ENCODE data around the gene GPR132.

Gene GPR132

DNA sequence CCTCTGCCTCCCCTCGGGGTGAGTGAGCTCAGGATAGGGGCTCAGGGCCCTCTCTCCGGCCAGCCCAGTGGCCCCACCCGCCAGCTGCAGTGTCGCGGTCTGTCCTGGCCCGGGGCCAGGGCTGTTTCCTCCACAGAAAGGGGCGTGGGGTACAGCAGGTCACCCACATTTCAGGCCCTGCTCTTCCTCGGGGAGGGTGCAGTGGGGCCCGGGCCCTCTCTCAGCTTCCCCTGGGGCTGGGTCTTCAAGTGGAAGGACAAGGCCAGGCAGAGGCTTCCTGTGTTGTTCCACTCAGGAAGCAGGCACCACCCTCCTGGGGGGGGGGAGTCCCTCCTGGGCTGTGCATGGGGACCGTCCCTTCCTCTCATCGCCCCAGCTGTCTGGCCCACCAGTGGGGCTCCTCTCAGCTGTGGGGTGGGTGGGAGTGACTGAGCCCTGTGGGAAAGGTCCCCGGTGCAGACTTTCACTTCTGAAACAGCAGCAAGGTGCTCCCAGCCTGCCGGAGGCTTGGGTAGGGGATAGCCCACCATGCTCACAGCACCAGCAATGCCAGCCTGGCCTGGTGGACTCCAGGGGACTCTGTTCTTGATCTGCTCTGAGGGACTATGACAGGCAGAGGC lies 3.7 kb downstream of the GPR132 start:
- DNase-seq (ENCODE audit: low read depth in 2 of 2), result peak in 1 of 2 donors; percentile 56

DNA sequence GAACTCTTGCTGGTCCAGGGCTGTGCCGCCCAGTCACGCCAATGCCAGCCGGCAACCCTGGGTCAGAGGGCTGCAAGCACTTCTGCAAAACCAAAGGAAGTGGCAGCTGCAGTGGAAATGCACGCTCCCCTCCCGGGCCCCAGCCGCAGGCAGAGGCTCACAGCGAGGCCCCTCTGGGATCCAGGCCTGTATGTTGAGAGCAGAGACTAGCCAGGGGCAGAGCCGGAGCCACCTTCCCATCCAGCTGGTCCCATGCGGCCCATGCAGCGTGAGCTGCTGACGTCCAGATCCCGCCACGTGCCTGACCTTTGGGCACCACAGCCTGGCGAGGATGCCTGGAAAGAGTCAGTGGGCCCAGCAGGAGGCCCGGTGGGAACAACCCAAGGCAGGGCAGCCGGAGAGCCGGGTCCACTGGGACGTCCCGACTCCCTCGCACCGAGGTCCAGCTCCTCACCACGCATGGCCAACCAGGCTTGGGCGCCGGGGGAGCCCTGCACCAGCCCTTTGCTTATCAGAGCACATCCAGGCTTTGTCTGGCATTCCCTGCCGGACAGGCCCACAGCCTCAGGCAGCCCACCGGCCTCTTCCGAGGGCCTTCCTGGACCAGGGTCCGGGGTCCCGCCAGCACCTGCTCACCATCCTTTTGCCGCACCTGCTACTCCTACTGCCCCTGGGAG lies 4.3 kb downstream of the GPR132 start:
- DNase-seq (ENCODE audit: low read depth in 2 of 2), result no peak

DNA sequence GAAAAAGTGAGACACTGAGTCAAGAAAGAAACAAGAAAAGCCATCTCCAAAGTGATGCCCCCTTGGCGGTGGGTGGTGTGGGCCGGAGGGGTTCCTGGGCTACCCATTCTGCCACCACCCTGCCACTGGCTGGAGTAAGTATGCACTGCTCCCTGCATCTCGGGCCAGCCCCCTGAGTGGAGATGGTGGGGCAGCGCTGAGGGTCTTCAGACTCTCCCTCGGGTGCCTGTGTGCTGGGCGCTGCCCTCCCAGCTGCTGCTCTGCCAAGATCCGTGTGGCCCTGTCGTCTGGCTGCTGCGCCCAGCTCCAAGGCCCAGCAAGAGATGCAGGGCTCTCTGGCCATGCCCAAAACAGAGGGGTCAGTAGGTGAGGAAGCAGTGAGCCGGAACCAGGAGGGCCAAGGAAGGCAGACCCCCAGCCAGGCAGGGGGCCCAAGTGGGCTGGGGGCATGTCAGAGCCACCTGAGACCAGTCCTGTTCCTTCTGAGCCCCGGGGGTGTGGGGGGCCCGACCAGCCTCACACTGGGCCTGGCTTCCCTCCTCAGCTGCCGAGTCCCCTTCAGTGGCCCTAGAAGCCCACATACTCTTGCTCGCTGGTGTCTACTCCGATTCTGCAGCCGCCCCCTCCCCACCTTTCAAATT lies 5.2 kb downstream of the GPR132 start:
- no peak for DNase-seq (ENCODE audit: low read depth in 2 of 2)

GRCh38 chr14:105059035-105059924 lies 6.0 kb downstream of the GPR132 start:
- no peak for DNase-seq (ENCODE audit: low read depth in 2 of 2)

GRCh38 chr14:105058521-105059034 lies 6.7 kb downstream of the GPR132 start:
- no peak for DNase-seq (ENCODE audit: low read depth in 2 of 2)

DNA sequence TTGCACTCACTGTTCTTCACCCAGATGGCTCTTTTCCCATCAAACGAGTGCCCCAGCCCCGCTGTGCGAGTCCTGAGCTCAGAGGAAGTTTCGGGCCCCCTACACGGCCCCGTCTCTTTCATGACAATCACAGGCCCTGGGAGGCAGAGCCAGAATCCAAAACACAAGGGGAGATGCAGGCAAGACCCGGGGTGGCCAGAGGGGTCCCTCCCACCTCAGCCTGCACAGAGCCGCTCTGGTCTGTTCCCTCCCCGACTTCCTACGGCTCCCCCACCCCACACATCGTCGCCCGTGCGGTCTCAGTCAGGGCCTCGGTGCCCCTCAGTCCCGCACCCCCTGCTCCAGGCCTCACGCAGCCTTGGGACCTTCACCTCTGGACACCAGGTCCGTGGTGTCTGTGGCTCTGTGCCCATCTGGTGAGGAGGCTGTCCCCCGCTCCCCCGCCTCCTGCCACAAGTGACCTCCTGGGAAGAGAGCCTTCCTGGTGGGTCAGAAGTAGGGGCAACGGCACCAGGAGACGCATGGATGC lies 8.9 kb downstream of the GPR132 start:
- no peak for DNase-seq (ENCODE audit: low read depth in 2 of 2)

- no peak for DNase-seq (ENCODE audit: low read depth in 2 of 2)
These were observed 9.4 kb downstream of the GPR132 start for GRCh38 chr14:105055736-105056302.

DNA sequence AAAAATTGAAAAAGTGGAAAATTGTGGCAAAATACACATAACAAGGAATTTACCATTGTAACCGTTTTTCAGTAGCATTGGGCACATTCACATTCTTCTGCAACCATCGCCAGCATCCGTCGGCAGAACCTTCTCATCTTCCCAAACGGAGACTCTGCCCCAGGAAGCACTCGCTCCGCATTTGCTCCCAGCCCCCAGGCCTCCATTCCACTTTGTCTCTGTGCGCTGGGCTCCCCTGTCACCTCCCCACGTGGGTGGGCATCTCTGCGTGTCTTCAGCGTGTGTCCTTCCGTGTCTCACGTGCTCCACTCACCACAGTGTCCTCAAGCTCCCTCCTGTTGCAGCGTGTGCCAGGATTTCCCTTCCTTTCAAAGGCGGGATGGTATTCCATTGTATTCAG lies 9.9 kb downstream of the GPR132 start:
- DNase-seq (ENCODE audit: low read depth in 2 of 2), result no peak

DNA sequence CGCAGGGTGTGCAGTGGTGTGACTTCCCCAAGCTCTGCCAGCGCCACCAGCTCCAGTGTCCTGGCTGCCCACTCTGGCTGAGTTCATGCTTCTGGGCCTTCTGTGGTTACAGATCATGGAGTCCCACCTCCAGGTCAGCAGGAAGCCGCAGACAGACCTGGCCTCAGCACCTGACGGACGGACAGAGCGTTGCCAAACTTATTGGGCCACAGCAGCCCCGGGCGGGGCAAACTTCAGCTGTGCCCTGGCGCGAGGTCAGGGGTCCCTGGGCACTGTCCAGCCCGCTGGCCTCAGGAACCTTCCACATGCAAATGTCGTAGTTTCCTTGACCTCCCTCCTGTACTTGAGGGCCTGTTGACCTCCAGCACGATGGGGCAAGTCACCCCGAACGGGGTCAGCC lies 11.2 kb downstream of the GPR132 start:
- no peak for DNase-seq (ENCODE audit: low read depth in 2 of 2)

GRCh38 chr14:105053421-105053820 lies 11.8 kb downstream of the GPR132 start:
- DNase-seq (ENCODE audit: low read depth in 2 of 2), result no peak

GRCh38 chr14:105052110-105052458 lies 13.1 kb downstream of the GPR132 start:
- DNase-seq (ENCODE audit: low read depth in 2 of 2), result no peak

DNA sequence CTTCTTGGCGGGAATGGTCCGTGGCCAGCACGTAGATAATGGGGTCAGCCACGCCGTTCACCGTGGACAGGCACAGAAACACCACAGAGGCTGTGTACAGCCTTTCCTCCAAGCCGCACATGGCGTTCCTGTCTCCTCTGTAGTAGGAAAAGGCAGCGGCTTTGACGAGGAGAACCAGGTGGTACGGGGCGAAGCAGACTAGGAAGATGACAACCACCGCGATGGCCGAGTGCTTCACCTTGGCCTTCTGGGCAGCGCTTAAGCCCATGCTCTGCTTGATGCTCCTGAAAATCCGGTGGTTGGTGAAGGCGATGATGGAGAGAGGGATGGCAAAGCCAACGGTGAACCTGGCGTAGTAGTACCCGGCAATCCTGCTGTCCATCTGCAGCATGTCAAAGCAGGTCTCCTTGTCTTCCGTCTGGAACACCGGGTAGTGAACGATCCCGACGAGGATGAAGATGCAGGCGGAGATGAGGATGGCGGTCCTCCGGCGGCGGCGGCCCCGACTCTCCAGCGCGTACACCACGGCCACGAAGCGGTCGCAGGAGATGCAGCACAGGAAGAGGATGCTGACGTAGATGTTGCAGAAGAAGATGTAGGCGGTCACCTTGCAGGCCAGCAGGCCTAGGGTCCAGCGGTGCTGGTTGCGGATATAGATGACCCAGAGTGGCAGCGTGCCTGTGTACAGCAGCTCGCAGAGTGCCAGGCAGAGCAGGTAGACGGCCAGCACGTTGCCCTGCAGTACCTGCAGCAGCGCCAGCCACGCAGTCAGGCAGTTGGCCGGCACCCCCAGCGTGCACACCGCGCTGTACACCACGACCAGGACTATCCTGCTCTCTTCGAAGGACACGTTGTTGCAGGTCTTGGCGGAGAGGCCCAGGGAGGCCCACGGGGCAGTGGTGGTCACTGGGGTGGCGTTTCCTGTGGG lies 13.8 kb downstream of the GPR132 start:
- no peak for DNase-seq (ENCODE audit: low read depth in 2 of 2)

DNA sequence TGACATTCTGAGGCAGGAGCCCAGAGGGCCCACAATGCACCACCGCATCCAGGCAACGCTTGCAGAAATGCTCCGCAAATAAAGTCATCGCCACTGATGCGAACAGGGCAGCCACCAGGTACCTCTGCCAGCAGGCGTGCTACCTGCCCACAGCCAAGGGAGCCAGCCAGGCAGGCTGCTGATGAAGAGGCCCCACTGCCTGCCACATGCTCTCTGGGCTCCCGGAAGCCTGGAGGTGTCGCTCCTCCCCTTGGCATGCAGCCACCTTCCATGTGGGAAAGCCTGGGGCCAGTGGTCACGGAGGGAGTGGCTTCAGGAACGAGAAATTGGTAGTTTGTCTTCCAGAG lies 14.7 kb downstream of the GPR132 start:
- DNase-seq (ENCODE audit: low read depth in 2 of 2), result no peak

DNA sequence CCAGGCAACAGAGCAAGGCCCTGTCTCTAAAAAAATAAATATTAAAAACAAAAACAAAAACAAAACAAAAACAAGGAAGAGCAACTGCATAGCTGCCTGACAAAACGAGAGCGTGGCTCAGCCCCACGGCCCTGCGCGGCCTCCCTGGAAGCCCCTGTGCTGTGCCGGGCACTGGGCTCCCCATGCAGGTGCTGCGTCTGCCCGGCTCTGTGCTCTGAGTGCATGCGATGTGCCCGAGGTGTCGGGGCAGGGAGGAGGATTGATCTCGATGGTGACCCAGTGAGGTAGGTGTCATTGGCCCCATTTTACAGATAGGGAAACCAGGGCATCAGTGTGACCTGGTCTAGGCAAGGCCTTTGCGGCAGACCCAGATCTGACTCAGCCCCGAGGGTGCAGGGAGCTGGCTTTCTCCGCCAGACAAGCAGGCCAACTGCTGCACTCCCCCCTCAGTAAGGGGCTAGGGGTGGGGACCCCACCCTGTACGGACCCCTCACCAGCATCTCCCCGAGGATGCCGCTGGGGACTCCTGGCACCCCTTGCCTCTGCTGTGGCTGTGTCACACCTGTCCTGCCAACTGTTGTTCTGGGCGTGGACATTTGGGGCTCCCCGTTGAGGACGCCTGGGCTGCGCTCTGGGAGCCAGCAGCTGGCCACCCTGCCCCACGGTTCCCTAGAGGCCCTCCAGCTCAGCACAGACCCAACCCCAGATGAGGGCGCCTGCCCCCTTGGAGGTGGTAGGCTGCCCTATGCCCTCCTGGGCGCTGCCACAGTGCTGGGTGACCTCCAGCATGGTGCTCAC lies 15.3 kb downstream of the GPR132 start:
- no peak for DNase-seq (ENCODE audit: low read depth in 2 of 2)

DNA sequence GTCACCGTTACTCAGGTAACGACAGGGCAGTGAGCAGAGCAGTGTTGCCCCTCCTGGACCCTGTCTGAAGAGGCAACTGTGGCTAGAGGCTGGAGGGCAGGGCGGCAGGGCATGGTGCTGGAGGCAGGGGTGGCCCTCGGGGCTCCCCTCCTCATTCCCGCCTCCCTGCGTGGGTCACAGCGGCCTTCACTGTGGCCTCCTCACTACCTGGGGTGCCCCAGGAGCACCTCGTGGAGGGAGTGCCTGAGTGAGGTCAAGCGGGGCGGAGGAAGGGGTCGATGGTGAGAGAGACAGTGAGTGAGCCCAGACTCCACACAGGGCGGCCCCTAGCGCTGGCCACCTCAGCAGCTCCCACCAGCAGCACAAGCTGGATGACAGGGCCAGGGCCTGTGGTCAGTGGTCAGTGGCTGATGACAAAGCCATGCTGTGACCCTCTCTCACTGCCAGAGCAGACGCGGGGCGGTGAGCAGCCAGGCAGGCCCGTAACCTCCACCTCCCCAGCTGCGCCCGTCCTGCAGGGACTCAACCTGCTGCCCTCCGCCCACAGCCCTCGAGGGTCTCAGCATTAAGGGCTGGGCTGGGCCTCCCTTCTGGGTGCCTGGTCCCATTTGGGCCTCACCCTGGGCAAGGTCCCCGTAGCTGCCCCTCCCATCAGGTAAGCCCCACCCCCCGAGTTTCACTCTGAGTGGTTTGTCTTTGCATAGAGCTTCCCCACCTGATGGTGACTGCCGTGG lies 17.8 kb downstream of the GPR132 start:
- no peak for DNase-seq (ENCODE audit: low read depth in 2 of 2)

DNA sequence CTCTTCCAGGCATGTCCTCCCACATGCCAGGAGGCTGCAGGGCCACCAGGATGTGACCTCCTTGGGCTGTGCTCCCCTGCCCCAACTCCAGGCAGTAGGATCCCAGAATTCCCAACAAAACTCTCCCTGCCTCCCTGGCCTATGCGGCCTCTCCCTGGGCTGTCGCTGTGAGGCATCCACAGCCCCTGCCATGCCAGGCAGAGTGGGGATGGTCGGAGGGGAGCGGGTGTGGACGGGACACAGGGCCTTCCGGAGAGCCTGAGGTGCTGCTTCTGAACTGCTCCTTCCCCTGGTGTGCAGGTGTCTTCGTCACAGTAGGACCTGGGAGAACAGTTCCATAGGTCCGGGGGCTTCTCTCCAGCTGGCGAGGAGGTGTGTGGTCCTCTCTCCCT lies 18.3 kb downstream of the GPR132 start:
- no peak for DNase-seq (ENCODE audit: low read depth in 2 of 2)

DNA sequence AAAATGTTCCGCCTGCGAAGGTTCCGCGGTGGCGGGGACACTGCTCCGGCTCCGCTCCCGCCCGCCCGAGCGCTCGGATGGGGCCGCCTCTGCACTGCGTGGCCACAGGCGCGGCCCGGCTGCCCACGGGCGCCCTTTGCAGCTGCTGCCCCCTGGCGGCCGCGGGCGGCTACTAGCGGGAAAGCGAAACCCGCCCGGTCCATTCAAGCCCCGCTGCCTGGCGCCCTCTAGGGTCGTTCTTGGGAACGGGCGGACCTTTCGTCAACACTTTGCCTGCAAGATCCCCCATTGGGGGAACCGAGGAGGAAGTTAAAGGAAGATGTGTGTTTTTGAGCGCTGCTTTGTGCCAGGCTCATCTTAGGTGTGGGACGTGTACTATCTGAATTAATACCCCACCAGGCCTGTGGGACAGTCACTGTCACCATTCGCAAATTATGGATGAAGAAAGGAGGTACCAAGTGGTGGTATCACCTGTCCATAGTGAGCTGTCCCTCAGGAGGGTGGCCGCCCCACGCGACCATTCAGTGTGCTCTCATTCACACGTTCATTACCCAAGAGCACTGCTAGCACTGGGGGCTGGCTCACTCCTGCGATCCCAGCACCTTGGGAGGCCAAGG lies 19.4 kb downstream of the GPR132 start:
- peak; percentile 87 to 91 for DNase-seq (ENCODE audit: low read depth in 2 of 2)

DNA sequence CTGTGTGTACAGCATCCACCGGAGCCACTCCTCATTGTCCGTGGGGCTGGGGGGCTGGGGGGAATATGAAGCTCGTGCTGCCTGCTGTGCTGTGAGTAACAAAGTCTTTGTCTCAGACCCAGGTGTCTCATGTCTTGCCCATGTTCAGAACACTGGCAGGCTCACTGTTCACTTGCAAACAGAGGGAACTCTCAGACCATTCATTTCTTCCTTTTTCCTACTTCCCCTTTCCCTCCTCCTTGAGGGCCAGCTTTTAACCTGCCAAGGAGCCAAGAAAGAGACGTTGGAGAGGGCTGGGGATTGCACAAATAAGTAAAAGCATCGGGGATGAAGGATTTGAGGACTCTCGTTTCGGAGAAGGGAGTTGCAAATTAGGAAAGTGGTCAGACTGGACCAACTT lies 21.6 kb downstream of the GPR132 start:
- no peak for DNase-seq (ENCODE audit: low read depth in 2 of 2)

- no peak for DNase-seq (ENCODE audit: low read depth in 2 of 2)
These were observed 22.4 kb downstream of the GPR132 start for GRCh38 chr14:105042813-105043212.

Measured in stimulated activated CD4-positive, alpha-beta T cell treated with anti-CD3 and anti-CD28 coated beads, Interleukin-1b, Interleukin-23, amount 100 ng/mL, for 1 hour (primary cell).